ENCODE results near the gene TTC6. TPM values are rescaled to one million over a fixed set of nuclear protein-coding genes. Genes with fewer than 3 reads are reported as not detected.

The TTC6 gene
- total RNA-seq, 1 donor = under 0.01 TPM

- no peak overlapping the region for H3K4me3 ChIP-seq (ENCODE audit: low read depth, low read length)
- no peak for TF ChIP-seq CTCF (IDR thresholded peaks at IDR 0.05; ENCODE audit: insufficient read depth, low read depth, low read length)
- DNase-seq (ENCODE audit: low read depth) = no peak
Measured at GRCh38 chr14:37597914-37598746, 2.7 kb downstream of the TTC6 start.

- no peak overlapping the region for H3K4me3 ChIP-seq (ENCODE audit: low read depth, low read length)
- no peak for DNase-seq (ENCODE audit: low read depth)
- no peak for TF ChIP-seq CTCF (IDR thresholded peaks at IDR 0.05; ENCODE audit: insufficient read depth, low read depth, low read length)
Measured at GRCh38 chr14:37598747-37599506, 3.5 kb downstream of the TTC6 start.

- peak overlapping the region; percentile 12 for H3K4me3 ChIP-seq (ENCODE audit: low read depth, low read length)
- DNase-seq (ENCODE audit: low read depth) = no peak
Measured at GRCh38 chr14:37599507-37600368, 4.3 kb downstream of the TTC6 start.

GRCh38 chr14:37600880-37601741, 5.7 kb downstream of the TTC6 start:
- no peak for TF ChIP-seq CTCF (IDR thresholded peaks at IDR 0.05; ENCODE audit: insufficient read depth, low read depth, low read length)
- no peak for DNase-seq (ENCODE audit: low read depth)

More at GRCh38 chr14:37599507-37600368, 4.3 kb downstream of the TTC6 start:
- TF ChIP-seq CTCF (IDR thresholded peaks at IDR 0.05; ENCODE audit: insufficient read depth, low read depth, low read length) = no peak

GRCh38 chr14:37601865-37602264, 6.4 kb downstream of the TTC6 start:
- DNase-seq (ENCODE audit: low read depth) = no peak
- no peak overlapping the region for H3K4me3 ChIP-seq (ENCODE audit: low read depth, low read length)
- TF ChIP-seq CTCF (IDR thresholded peaks at IDR 0.05; ENCODE audit: insufficient read depth, low read depth, low read length) = no peak

More at GRCh38 chr14:37600880-37601741, 5.7 kb downstream of the TTC6 start:
- H3K4me3 ChIP-seq (ENCODE audit: low read depth, low read length) = no peak overlapping the region

All from fibroblast of villous mesenchyme (primary cell).